Memory B cell (primary cell): Measurements from ENCODE around the gene LIME1.
A peak's percentile ranks its signal among the peaks of the same experiment; 100 is the strongest.

Experiments
- ATAC-seq: fragments of 150-1000 bp; cut with Tn5 transposase; 2 replicates; pipeline ENCODE4 v1.10.0; 2021; ENCODE audit warnings: low read depth, mild to moderate bottlenecking, moderate library complexity
- DNase-seq, 2 donors: peaks; one replicate each; pipeline ENCODE4 v3.0.0; 2022; ENCODE audit warnings: low spot score in 2 of 2
- H3K27ac Mint-ChIP-seq: one replicate; pipeline ENCODE4 v1.8.0; 2022; ENCODE audit warnings: mild to moderate bottlenecking, moderate library complexity, mixed read lengths
- H3K27me3 Mint-ChIP-seq: one replicate; pipeline ENCODE4 v1.8.0; 2022; ENCODE audit warnings: mixed read lengths
- H3K36me3 Mint-ChIP-seq: one replicate; pipeline ENCODE4 v1.8.0; 2022; ENCODE audit warnings: mild to moderate bottlenecking, mixed read lengths
- H3K4me1 Mint-ChIP-seq: one replicate; pipeline ENCODE4 v1.8.0; 2022; ENCODE audit warnings: mixed read lengths
- H3K4me3 Mint-ChIP-seq: one replicate; pipeline ENCODE4 v1.8.0; 2022; ENCODE audit warnings: mild to moderate bottlenecking, moderate library complexity, mixed read lengths
- H3K9me3 Mint-ChIP-seq: one replicate; pipeline ENCODE4 v1.8.0; 2022; ENCODE audit warnings: mixed read lengths

LIME1 gene

DNA sequence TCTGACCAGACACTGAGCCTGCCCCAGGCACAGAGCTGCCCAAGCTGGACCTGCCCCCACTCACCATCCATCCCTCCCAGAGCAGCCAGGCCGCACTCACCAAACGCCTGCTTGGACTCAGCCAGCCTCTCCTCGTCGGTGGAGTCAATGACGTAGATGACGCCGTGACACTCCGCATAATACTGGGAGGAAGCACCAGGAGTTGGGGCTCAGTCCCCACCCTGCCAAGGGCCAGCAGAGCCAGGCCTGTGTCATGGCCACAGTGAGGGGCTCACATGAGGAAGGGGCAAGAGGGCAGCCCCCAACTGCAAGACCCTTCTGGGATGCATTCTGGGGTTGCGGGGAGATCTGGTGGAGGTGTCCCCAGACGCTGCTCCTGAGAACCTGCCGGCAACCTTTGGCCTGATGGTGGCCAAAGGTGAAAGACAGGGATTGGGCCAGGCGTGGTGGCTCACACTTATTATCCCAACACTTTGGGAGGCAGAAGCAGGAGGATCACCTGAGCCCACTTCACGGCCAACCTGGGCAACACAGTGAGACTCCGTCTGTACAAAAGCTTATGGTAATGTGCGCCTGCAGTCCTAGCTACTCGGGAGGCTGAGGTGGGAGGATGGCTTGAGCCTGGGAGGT lies 34.3 kb upstream of the LIME1 start:
- peaks cover 5% of the 10 kb centered on the region for H3K36me3 Mint-ChIP-seq
- ATAC-seq (no peak), DNase-seq (no peak)
- no peaks in the 10 kb centered on the region for H3K9me3 Mint-ChIP-seq
- no peak overlapping the region for H3K27ac Mint-ChIP-seq
- peaks cover 22% of the 10 kb centered on the region for H3K4me1 Mint-ChIP-seq
- no peaks in the 10 kb centered on the region for H3K27me3 Mint-ChIP-seq
- H3K4me3 Mint-ChIP-seq: no peak overlapping the region

- Mint-ChIP-seq H3K36me3 (peaks cover 5% of the 10 kb centered on the region), H3K27ac (no peak overlapping the region), H3K27me3 (no peaks in the 10 kb centered on the region), H3K9me3 (no peaks in the 10 kb centered on the region), H3K4me3 (no peak overlapping the region), H3K4me1 (peaks cover 19% of the 10 kb centered on the region)
- DNase-seq (no peak), ATAC-seq (no peak)
These were observed 33.6 kb upstream of the LIME1 start for GRCh38 chr20:63702751-63703470.

DNA sequence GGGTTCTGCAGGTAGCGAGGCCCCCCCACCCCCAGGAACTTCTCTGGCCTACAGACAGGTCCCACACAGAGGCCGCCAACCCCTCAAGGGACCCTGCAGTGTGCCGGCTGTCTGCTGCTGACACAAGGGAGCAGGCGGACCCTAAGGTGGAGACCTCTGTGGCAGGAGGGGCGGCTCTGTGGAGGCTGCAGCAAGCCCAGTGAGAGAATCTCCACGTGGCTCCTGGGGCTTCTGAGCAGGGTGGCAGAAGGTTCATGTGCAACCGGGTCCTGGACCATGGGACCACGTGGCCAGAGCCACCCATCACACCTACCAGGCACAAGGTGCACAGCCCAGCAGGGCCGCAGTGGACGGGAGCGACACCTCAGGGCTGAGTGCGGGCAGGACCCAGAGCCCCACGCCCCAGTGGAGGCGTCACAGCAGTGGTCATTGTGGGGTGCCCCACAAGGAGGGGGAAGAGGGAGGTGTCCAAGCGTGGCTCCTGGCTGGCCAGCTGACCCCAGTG lies 32.9 kb upstream of the LIME1 start:
- peaks cover 5% of the 10 kb centered on the region for H3K36me3 Mint-ChIP-seq
- no peaks in the 10 kb centered on the region for H3K9me3 Mint-ChIP-seq
- H3K27me3 Mint-ChIP-seq: no peaks in the 10 kb centered on the region
- H3K27ac Mint-ChIP-seq: no peak overlapping the region
- ATAC-seq: no peak
- H3K4me3 Mint-ChIP-seq: no peak overlapping the region
- peaks cover 19% of the 10 kb centered on the region for H3K4me1 Mint-ChIP-seq
- no peak for DNase-seq

GRCh38 chr20:63703976-63704748 lies 32.3 kb upstream of the LIME1 start:
- peaks cover 7% of the 10 kb centered on the region for H3K36me3 Mint-ChIP-seq
- no peak overlapping the region for H3K4me3 Mint-ChIP-seq
- no peak overlapping the region for H3K27ac Mint-ChIP-seq
- H3K27me3 Mint-ChIP-seq: no peaks in the 10 kb centered on the region
- no peak for DNase-seq
- H3K9me3 Mint-ChIP-seq: no peaks in the 10 kb centered on the region
- ATAC-seq: no peak
- H3K4me1 Mint-ChIP-seq: peaks cover 22% of the 10 kb centered on the region

DNA sequence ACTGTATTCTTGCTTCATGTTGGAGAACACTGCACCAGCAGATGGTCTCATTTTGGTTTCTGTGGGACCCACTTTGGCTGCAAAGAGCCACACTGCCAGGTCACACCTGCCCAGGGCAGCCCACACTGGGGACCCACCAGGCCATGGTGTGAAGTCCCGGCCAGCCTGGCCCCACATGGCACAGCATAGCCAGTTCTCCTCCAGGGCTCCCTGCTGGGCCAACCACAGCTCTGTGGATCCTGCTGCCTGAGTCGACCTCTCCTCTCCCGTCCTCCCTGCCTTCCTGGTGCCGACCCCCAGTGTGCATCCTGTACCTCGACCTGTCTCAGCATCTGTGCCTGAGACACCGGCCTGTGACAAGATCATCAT lies 31.7 kb upstream of the LIME1 start:
- H3K27ac Mint-ChIP-seq: no peak overlapping the region
- H3K9me3 Mint-ChIP-seq: no peaks in the 10 kb centered on the region
- H3K27me3 Mint-ChIP-seq: no peaks in the 10 kb centered on the region
- DNase-seq: no peak
- ATAC-seq: no peak
- H3K4me3 Mint-ChIP-seq: no peak overlapping the region
- peaks cover 19% of the 10 kb centered on the region for H3K4me1 Mint-ChIP-seq
- H3K36me3 Mint-ChIP-seq: peaks cover 7% of the 10 kb centered on the region

DNA sequence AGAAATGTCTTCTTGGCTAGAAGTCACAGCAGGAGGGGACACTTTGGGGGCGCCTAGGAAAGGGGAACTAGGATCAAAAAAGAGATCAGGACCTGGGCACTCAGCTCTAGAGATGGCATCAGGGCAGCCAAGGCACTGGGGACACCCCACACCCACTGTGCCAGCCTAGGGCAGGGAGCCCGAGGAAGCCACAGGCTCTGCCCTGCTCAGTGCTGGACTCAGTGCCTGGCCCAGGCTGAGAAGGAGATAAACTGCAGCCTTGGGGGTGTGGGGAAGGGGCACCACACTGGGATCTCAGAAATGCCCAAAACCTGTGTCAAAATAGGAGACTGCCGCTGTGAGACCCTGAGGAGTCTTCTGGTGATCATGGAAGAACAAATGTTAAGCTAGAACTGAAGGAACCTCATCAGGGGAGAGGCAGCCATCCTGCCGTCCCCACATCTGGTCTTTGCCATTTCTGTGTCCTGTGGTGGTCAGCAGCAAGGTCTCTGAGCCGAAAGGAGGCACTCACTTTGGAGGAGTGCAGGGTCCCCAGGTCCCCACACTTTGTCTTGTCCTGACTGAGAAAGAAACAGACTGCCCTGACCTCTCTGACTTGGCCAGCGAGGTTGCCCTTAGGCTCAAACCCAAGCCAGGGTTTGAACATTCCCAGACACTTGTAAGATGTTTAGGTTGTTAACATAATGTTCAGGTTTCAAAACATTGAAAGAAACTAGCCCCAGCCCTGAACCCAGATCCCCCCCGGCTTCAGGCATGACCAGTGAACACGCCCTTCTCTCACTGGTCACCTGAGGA lies 31.0 kb upstream of the LIME1 start:
- peaks cover 19% of the 10 kb centered on the region for H3K4me1 Mint-ChIP-seq

GRCh38 chr20:63706027-63706695 lies 30.3 kb upstream of the LIME1 start:
- Mint-ChIP-seq H3K4me1 (peaks cover 23% of the 10 kb centered on the region), H3K9me3 (no peaks in the 10 kb centered on the region), H3K36me3 (peaks cover 15% of the 10 kb centered on the region), H3K27me3 (no peaks in the 10 kb centered on the region), H3K4me3 (peak overlapping the region; percentile 88), H3K27ac (peak overlapping the region; percentile 84)
- ATAC-seq (no peak), DNase-seq (no peak)

More for the DNA sequence above, 31.0 kb upstream of the LIME1 start:
- DNase-seq (no peak), ATAC-seq (no peak)
- Mint-ChIP-seq H3K36me3 (peaks cover 9% of the 10 kb centered on the region), H3K27me3 (no peaks in the 10 kb centered on the region), H3K4me3 (no peak overlapping the region), H3K9me3 (no peaks in the 10 kb centered on the region), H3K27ac (no peak overlapping the region)

DNA sequence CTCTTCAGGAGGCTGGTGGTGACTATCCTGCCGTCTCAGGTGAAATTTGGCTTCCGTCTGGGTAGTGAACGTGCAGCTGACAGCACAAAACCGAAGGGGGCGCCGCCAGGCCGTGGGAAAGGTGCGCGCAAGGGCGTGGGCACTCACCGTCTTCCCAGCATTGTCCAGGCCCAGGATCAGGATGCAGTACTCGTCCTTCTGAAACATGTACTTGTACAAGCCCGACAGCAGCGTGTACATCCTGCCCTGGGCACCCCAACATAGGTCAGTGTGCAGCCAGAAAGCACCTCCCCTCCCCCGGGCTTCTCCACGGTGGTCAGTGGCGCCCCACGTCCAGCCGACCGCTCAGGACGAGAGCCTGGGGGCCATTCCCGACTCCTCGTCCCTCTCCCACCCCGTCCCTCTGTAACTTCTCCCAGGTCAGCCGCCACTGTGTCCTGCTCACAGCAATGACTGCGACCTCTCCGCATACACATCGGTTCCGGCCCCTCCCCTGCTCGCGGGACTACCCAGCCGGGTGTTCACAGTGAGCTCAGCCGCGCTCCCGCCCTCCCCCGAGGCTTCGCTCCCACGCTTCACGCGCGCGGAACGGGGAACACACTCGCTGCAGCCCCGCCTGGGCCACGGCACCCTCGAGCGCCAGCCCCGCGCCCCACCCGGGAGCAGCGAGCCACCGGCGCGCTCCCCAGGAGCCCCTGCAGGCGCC lies 29.5 kb upstream of the LIME1 start:
- no peaks in the 10 kb centered on the region for H3K9me3 Mint-ChIP-seq
- H3K27me3 Mint-ChIP-seq: no peaks in the 10 kb centered on the region
- ATAC-seq (peak; percentile 48), DNase-seq (peak; percentile 18 to 58)
- peaks cover 23% of the 10 kb centered on the region for H3K4me1 Mint-ChIP-seq
- peak overlapping the region; percentile 84 for H3K27ac Mint-ChIP-seq
- peaks cover 20% of the 10 kb centered on the region for H3K36me3 Mint-ChIP-seq
- peak overlapping the region; percentile 88 for H3K4me3 Mint-ChIP-seq

DNA sequence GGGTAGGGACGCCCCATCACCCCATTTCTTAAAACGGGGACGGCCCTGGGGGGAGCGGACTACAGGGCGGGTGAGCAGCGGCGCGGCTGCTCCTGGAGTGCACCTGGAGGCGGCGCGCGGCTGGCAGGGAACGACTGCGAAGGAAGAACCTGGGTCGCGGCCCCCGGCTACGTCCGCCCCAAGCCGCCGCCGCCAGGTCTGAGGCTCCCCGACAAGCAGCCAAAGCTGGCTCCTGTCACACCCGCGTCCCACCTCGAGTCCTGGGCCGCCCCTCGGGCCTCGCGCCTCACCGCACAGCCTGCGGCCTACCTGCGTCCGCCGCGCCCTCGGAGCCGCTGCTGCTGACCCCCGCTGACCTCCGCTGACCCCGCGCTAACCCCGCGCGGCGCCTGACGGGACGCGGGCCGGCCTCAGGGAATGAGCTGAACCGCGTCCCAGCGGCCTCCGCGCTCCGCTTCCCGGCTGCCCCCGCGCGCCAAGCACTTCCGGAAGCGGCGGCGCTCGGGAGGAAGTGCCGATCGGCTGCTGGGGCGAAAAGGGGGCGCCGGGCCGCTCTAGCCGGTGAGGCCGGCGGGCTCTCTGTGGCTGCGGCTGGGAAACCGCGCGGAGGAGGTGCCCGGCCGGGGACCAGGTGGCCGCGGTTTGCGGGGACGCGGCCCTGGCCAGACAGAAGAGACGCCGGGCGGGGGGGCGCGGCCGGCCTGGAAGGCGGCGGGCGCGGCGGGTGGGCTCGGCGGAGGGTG lies 28.7 kb upstream of the LIME1 start, which contains the start of the genes ARFRP1 and ZGPAT:
Gene ARFRP1, minus strand, starts transcription at position 419 of the 743 bp plus-strand sequence. CDS start 885 bp downstream, outside the sequence.
Gene ZGPAT, plus strand, starts transcription at position 482 of the 743 bp plus-strand sequence. CDS start 542 bp downstream, outside the sequence.
- Mint-ChIP-seq H3K9me3 (peaks cover 2% of the 10 kb centered on the region), H3K4me1 (peaks cover 21% of the 10 kb centered on the region), H3K36me3 (peaks cover 26% of the 10 kb centered on the region), H3K27me3 (no peaks in the 10 kb centered on the region), H3K27ac (peak within 1 kb of the TSS; percentile 84), H3K4me3 (peak within 1 kb of the TSS; percentile 88)
- peak; percentile 85 for ATAC-seq
- peak; percentile 77 to 84 for DNase-seq

- Mint-ChIP-seq H3K27ac (peak overlapping the region; percentile 84), H3K4me3 (peak overlapping the region; percentile 80), H3K36me3 (peaks cover 26% of the 10 kb centered on the region), H3K9me3 (peaks cover 2% of the 10 kb centered on the region), H3K27me3 (no peaks in the 10 kb centered on the region), H3K4me1 (peaks cover 21% of the 10 kb centered on the region)
- peak; percentile 6 for ATAC-seq
- DNase-seq: peak in 1 of 2 donors; percentile 22
These were observed 27.9 kb upstream of the LIME1 start for GRCh38 chr20:63708301-63709148.

DNA sequence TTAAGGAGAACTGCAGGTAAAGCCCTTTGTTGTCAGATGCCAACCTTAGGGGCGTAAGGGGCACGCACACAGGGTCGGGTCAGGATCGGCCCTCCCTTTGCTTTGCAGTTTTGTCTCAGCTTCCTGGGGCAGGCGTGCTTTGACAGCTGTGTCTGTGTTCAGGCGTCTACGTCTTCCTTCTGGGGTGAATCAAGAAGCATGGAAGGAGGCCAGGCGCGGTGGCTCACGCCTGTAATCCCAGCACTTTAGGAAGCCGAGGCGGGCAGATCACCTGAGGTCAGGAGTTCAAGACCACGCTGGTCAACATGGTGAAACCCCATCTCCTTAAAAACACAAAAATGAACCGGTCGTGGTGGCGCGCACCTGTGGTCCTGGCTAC lies 27.3 kb upstream of the LIME1 start:
- Mint-ChIP-seq H3K9me3 (peaks cover 2% of the 10 kb centered on the region), H3K36me3 (peaks cover 27% of the 10 kb centered on the region), H3K4me3 (peak overlapping the region; percentile 80), H3K27ac (no peak overlapping the region), H3K27me3 (no peaks in the 10 kb centered on the region), H3K4me1 (peaks cover 21% of the 10 kb centered on the region)
- ATAC-seq (no peak), DNase-seq (no peak)
